Muscle of back (tissue), 11 donors: ENCODE results near the gene SUPT3H. TPM values are rescaled to one million over a fixed set of nuclear protein-coding genes. Genes with fewer than 3 reads are reported as not detected.
A peak's percentile ranks its signal among the peaks of the same experiment; 100 is the strongest.
"Not testable (repeated sequence)": the region's sequence is repeated elsewhere in the genome, so short reads cannot be mapped to it uniquely, and the experiment has no call there.

Experiments used
- DNase-seq, 3 donors: peaks; one replicate each; pipeline versions ENCODE4 v3.0.0 to v3.0.0-alpha.2; 2013
- polyA plus RNA-seq, 10 donors: library from polyadenylated mRNA; unstranded; fragments of 120-200 nt; gene quantifications; one replicate each; pipeline ENCODE4 v1.2.1, GENCODE V29; 2013; ENCODE audit not compliant: insufficient read length in 10 of 10

SUPT3H gene
- polyA plus RNA-seq, 10 donors = 9.7 to 13.7 (median 11.6) TPM

GRCh38 chr6:45067446-45067845 lies 310.3 kb downstream of the SUPT3H start:
- not testable (repeated sequence) for DNase-seq

DNA sequence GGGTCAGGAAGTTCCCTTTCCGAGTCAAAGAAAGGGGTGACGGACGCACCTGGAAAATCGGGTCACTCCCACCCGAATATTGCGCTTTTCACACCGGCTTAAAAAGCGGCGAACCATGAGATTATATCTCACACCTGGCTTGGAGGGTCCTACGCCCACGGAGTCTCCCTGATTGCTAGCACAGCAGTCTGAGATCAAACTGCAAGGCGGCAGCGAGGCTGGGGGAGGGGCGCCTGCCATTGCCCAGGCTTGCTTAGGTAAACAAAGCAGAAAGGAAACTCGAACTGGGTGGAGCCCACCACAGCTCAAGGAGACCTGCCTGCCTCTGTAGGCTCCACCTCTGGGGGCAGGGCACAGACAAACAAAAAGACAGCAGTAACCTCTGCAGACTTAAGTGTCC lies 315.1 kb downstream of the SUPT3H start:
- not testable (repeated sequence) for DNase-seq

DNA sequence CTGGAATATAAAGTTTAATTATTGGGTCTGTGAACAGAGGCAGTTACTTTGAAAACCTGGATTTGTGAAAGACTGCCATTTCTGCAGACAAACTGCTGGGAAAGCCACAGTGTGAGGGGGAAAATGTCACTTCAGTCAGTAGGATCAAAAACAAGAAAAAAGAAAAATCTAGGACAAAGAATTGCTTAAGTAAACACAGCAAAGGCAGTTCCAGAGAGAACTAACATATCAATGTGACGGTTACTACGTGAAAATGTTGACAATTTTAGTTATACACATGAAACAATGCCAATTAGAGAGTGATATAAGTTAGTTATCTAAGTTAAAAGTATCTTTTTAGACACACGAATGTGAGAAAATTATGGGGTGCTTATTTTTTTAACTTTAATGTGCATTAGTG lies 320.0 kb downstream of the SUPT3H start:
- DNase-seq = no peak

DNA sequence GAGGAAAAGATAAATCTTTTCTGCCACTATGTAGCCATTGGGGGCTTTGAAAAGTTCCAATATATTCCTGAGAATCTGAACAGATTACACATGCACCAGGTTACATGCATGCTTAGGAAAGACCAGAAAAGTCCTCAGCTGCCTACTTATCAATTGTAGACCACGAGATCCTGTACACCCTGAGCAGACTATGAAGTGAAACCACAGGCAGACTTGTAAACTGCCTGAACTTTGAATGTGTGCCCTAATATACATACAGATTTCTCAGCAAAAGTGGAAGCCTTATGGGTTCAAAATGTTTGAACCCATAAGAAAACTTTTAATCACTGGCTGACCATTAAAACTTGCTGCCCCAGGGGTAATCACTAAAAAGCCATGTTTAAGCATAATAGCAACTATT lies 323.1 kb downstream of the SUPT3H start:
- DNase-seq = no peak

DNA sequence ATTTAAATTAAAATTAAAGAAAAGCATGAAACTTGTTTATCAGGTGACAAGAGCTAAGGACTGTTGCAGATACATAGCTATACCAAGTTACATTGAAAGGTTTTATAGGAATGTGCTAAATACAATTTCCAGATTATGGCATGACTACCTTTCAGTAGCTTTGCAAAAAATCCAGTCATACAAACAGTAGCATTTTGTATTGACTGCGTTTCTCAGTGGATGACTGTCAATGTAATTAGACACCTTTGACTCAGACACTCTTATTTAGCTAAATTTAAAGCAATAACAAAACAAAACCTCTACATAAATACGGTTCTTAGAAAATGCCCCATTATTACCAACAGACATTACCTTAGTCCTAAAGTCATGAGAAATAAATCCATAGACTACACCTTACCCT lies 325.4 kb downstream of the SUPT3H start:
- DNase-seq = no peak

DNA sequence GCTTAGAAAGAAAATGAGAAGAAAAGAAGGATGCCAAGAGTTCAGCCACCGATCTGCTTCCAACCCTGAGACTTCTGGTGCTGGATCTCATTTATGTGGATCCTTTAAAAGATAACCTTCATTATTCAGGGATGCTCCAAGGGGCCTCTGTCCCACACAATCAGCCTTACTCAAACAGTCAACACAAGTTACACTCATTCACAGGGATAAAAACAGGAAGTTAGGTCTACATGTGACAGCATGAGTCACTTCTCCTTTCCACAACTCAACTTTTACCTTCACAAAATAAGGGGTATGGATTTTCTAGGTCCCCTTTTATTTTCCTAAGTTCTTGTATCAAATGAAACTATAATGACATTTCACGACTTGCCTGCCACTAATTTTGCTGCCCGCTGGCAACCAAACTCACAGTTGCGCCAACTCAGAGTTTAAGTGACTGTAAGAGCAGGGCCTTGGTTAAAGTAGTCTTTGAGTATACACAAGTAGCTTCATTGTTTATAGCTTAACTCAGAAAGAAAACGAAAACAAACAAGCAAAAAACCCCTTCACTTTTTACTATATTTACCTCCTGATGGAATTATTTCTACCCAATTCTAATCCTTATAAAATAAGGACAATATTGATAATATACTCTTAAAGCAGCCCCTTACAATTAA lies 328.4 kb downstream of the SUPT3H start:
- DNase-seq = peak in 1 of 3 donors; percentile 13

DNA sequence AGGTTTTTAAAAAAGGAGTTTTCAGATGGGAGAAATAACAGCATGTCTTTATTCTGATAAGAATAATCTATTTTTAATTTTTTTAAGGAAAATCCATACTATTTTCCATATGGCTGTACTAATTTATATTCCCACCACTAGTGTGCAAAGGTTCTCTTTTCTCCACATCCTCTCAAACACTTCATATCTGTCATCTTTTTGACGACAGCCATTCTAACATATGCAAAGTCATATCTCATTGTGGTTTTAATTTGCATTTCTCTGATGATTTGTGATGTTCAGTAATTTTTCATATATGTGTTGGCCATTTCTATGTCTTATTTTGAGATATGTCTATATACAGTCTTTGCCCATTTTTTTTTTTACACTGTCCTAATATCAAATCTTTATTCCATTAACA lies 330.2 kb downstream of the SUPT3H start:
- DNase-seq = no peak

GRCh38 chr6:45045253-45045601 lies 332.5 kb downstream of the SUPT3H start:
- no peak for DNase-seq

DNA sequence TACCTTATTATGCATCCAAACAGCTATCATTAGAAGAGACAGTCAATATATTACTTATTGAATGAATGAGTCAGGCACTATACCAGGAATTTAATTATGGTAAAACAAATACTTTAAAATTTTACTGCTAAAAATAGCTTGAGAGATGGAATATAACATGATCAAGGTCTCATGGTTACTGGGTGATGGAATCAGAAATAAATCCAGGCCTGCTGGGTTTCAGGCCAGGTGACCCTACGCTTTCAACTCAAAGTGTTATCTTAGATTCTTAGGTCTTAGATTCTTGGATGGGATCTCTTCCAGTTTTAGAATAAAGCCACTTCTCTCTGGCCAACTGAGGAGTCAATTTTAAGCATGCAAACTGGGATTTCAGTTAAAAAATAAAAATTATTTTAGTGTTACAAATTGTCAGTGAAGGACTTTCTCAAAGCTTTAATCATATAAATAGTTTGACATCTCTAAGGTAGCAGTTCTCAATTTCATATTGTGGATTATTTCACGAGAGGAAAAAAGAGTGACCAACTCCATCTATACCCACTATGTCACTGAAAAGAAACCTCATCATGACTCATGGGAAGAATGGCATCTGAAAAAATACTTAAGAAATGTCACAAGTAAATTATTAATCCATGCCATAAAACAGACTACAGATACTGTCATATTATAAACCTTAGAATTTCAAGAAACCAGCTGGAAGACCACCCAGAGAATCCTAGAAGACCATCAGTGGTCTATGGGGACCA lies 333.1 kb downstream of the SUPT3H start:
- no peak for DNase-seq

DNA sequence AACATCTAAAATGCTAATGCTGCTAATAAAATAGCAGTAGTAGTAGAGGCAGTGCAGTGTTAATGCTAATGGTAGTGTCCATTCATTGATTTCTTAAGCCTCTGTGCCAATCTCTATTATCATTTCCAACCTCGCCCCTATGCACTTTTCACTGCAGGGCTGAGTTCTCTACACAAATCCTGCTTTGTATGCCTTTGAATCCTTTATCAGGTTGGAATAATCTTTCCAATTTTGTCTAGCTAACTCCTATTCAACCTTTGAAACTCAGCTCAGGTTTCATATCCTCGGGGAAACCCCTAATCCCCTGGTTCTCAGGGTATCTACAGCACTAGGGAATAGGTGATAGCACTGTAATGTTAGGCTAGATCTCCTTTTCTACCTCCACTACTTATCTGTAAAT lies 333.6 kb downstream of the SUPT3H start:
- DNase-seq = no peak

- not testable (repeated sequence) for DNase-seq
These were observed 335.1 kb downstream of the SUPT3H start for GRCh38 chr6:45042673-45043072.

GRCh38 chr6:45038226-45038625 lies 339.5 kb downstream of the SUPT3H start:
- DNase-seq = no peak

GRCh38 chr6:45036103-45036502 lies 341.6 kb downstream of the SUPT3H start:
- no peak for DNase-seq

DNA sequence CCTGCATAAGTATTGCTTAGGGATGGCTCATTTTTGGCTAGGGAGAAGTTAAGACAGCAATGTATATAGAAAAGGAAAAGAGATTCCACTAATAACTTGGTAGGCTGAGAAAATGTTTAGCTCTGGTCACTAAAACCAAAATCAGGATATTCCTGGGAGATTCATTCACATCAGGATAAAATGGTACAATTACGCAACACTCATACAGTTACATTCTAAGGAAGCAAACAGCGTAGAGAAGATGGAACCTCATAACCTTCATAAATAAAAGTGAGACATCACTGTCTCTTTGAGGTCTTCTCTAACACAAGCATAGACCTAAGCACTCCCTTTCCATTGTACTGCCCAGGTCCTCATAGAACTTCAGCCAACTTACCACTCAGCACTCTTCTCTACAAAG lies 345.3 kb downstream of the SUPT3H start:
- DNase-seq = no peak

- DNase-seq = no peak
These were observed 346.1 kb downstream of the SUPT3H start for GRCh38 chr6:45031601-45032000.

DNA sequence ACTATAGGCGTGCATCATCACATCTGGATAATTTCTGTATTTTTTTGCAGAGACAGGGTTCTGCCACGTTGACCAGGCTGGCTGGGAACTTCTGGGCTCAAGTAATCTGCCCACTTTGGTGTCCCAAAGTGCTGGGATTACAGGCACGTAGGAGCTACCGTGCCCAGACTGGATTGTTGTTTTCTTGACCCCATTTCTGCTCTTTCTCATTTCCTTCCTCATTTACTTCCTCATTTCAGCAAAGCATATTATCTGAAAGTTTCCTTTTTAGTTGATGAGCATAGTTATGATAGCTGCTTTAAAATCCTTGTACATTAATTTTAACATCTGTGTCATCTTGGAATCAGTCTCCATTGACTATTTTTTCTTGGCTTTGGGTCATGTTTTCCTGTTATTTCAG lies 350.6 kb downstream of the SUPT3H start:
- no peak for DNase-seq

DNA sequence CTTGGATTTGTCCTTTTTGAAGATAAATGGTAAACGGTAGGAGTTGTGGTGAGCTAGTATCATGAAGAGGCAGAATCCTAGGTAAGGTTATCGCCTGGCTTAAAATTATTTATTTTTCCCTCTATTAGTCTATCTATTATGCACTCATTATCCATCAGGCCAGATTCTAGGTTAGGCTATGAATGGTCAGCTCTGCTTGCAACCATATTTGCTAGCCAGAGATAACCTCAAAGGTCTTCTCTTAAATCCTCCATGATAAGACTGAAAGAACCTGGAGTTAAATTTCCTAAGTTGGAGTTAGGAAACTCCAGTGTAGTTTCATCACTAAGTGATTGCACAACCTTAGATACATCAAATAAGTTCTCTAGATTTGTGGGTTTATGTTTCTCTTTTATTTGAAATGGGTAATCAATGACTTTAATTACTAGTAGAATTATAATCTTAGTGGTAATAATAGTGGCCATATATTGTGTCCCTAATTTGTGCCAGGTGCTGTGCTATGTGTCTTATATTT lies 351.7 kb downstream of the SUPT3H start:
- no peak for DNase-seq

DNA sequence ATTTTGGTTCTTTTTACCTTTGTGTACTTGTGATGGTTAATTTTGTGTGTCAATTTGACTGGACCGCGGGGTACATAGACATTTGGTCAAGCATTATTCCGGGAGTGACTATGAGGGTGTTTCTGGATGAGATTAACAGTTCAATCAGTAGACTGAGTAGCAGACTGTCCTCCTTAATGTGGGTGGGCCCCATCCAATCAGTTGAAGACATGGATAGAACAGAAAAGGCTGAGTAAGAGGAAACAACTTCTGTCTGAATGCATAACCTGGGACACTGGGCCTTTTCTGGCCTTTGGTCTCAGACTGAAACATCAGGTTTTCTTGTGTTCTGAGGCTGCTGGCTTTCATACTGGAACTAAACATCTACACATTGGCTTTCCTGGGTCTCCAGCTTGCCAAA lies 353.1 kb downstream of the SUPT3H start:
- DNase-seq = no peak

GRCh38 chr6:45021676-45022075 lies 356.1 kb downstream of the SUPT3H start:
- DNase-seq = peak in 2 of 3 donors; percentile 2 to 7

- DNase-seq = no peak
These were observed 365.0 kb downstream of the SUPT3H start for GRCh38 chr6:45012687-45013086.

GRCh38 chr6:45009576-45009975 lies 368.2 kb downstream of the SUPT3H start:
- no peak for DNase-seq

GRCh38 chr6:45006893-45007292 lies 370.8 kb downstream of the SUPT3H start:
- DNase-seq = no peak

DNA sequence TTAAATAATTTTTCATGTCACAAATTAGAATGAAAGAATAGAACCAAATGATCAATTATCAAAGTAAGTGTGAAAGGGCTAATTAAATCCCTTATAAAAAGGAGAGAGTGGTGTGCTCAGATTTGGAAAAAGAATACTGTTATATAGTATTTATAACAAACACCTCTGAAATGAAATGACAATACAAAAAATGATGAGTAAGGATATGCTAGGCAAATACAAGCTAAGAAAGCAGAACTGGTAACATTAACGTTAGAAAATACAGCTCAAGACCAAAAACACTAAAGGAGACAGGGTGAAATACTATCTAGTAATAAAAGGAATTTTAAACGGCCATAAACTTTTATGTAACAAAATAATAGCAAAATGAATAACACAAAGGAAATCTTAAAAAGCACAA lies 373.8 kb downstream of the SUPT3H start:
- DNase-seq = no peak

DNA sequence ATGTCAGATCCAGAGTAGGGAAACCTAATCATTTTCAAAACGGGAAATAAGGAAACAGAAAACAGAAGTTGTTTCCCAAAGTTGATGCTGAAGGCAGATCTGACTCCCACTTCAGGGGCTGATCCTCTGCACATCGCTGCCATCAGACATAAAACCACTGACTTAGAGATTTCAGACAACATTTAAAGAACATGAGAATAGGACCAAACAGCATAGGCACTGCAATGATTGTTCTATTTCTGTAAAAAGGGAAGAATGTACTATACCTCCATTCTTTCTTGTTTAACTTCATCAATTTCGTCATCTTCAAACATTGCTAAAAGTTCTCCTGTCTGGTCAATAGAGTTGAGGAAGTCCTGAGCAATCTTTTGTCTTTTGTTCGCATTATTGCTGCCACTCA lies 374.3 kb downstream of the SUPT3H start:
- DNase-seq = no peak
